K562 (cell line): Measurements from ENCODE around the gene EXOC3L2. TPM values are rescaled to one million over a fixed set of nuclear protein-coding genes. Genes with fewer than 3 reads are reported as not detected.

Experiments used
- ATAC-seq: fragments of 200-7000 bp; cut with Tn5 transposase; 3 replicates; pipeline ENCODE4 v1.9.1; 2020; ENCODE audit warnings: moderate library complexity
- BruUV-seq: library from RNA; stranded (reverse); fragments of 400-500 nt; replicated peaks from 2 replicates; lab custom pipeline; 2021; lab: Mats Ljungman, UMichigan
- CTCF ChIA-PET: fragments of 300-600 bp; formaldehyde crosslinking; extraction: SDS; loops from one replicate; lab custom pipeline; 2021; ENCODE audit warnings: low intra/inter-chr PET ratio; lab: Yijun Ruan, JAX
- POLR2A ChIA-PET: fragments of 300-600, 350-650 bp; sonication (Branson Sonifier 250); formaldehyde crosslinking; extraction: SDS; loops from one replicate; lab custom pipeline; 2021; ENCODE audit warnings: antibody characterized with exemption, inconsistent platforms; lab: Yijun Ruan, JAX
- DNase-seq, 4 experiments: peaks; one replicate each; pipeline versions ENCODE4 v3.0.0 to v3.0.0-alpha.2; 2011 to 2018; ENCODE audit warnings: low spot score in 3 of 4, mixed read lengths in 3 of 4; ENCODE audit errors: extremely low read depth in 1 of 4
- FAIRE-seq: peaks from 2 replicates; lab custom pipeline; 2011; peaks lifted over from hg19 to GRCh38; lab: Jason Lieb, UNC
- H2AFZ ChIP-seq: 2 replicates; pipeline ENCODE4 v1.6.0; 2011; ENCODE audit warnings: low read depth, low read length, control low read depth, inconsistent platforms
- H3K27ac ChIP-seq: fragments of 200-600 bp; 3 replicates; pipeline ENCODE4 v1.8.0; 2011; ENCODE audit warnings: low read depth, mild to moderate bottlenecking, control low read depth, inconsistent platforms, low read length, moderate library complexity, mixed read lengths; ENCODE audit errors: extremely low read depth
- H3K27me3 ChIP-seq, 2 experiments: fragments of 300-600 bp in 1 of 2; 2 replicates in 1 of 2; 3 replicates in 1 of 2; pipeline versions ENCODE4 v1.6.0 to v1.8.0; 2011; ENCODE audit warnings: inconsistent platforms in 2 of 2, low read length in 2 of 2, mild to moderate bottlenecking in 1 of 2, mixed read lengths in 1 of 2, moderate library complexity in 1 of 2; ENCODE audit not compliant: control insufficient read depth in 2 of 2, insufficient read depth in 2 of 2
- H3K36me3 ChIP-seq: fragments of 300-600 bp; 3 replicates; pipeline ENCODE4 v1.8.0; 2011; ENCODE audit warnings: mild to moderate bottlenecking, low read length, inconsistent platforms; ENCODE audit not compliant: control insufficient read depth, insufficient read depth
- H3K4me1 ChIP-seq, 2 experiments: fragments of 200-600 bp in 1 of 2; replicated peaks in 1 of 2; 2 replicates in 1 of 2; 3 replicates in 1 of 2; pipeline versions ENCODE4 v1.5.1 to v1.8.0; 2011; ENCODE audit warnings: inconsistent platforms in 2 of 2, low read length in 2 of 2, mild to moderate bottlenecking in 1 of 2, mixed read lengths in 1 of 2, moderate library complexity in 1 of 2; ENCODE audit not compliant: control insufficient read depth in 2 of 2, insufficient read depth in 2 of 2
- H3K4me2 ChIP-seq: 2 replicates; pipeline ENCODE4 v1.6.1; 2011; ENCODE audit warnings: low read length, control low read depth, inconsistent platforms, mixed read lengths; ENCODE audit not compliant: insufficient read depth
- H3K4me3 ChIP-seq: fragments of 200-600 bp; sonication (generic), shearing (Covaris generic); 2 replicates; pipeline ENCODE4 v1.5.1; 2016; ENCODE audit warnings: control low read depth, inconsistent platforms
- H3K79me2 ChIP-seq: fragments of 200-600 bp; 3 replicates; pipeline ENCODE4 v1.8.0; 2011; ENCODE audit warnings: low read length, inconsistent platforms; ENCODE audit not compliant: control insufficient read depth, insufficient read depth
- H3K9ac ChIP-seq, 2 experiments: 2 replicates each; pipeline versions ENCODE4 v1.6.0 to v1.6.1; 2011; ENCODE audit warnings: low read depth in 2 of 2, low read length in 2 of 2, control low read depth in 1 of 2, inconsistent platforms in 1 of 2, mild to moderate bottlenecking in 1 of 2, mixed read lengths in 1 of 2; ENCODE audit not compliant: insufficient read depth in 1 of 2
- H3K9me1 ChIP-seq: one replicate; pipeline ENCODE4 v1.6.0; 2011; ENCODE audit warnings: inconsistent platforms, mild to moderate bottlenecking, low read length, moderate library complexity; ENCODE audit not compliant: control insufficient read depth, insufficient read depth
- H3K9me3 ChIP-seq: replicated peaks from 2 replicates; pipeline ENCODE4 v1.5.1; 2011; ENCODE audit warnings: low read depth, low read length, inconsistent platforms; ENCODE audit not compliant: control insufficient read depth, insufficient read depth
- H4K20me1 ChIP-seq: replicated peaks from 2 replicates; pipeline ENCODE4 v1.6.1; 2011; ENCODE audit warnings: low read length, inconsistent platforms, mixed read lengths; ENCODE audit not compliant: control insufficient read depth, insufficient read depth
- FOXA3 ChIP-seq, 2 experiments: fragments of 450-650 bp in 1 of 2; sonication (generic) in 1 of 2; formaldehyde crosslinking; IDR thresholded peaks in 1 of 2; conservative IDR thresholded peaks in 1 of 2; 2 replicates each; pipeline versions ENCODE4 v1.4.0 to v1.8.0; 2020 to 2022; ENCODE audit warnings: mild to moderate bottlenecking in 2 of 2, missing genetic modification reagents in 1 of 2
- POLR2B ChIP-seq: fragments of 450-650 bp; IDR thresholded peaks from 2 replicates; pipeline ENCODE4 v1.6.1; 2018; ENCODE audit warnings: low read depth; ENCODE audit not compliant: partially characterized antibody
- RCOR1 ChIP-seq, 2 experiments: IDR thresholded peaks; 2 replicates each; pipeline ENCODE4 v1.6.1; 2012; ENCODE audit warnings: low read depth in 2 of 2, low read length in 2 of 2, borderline replicate concordance in 1 of 2, improper control_type of control experiment in 1 of 2
- REST ChIP-seq, 2 experiments: fragments of 450-650 bp; formaldehyde crosslinking in 1 of 2; IDR thresholded peaks; 2 replicates each; pipeline versions ENCODE4 v1.4.0 to v1.6.1; 2014 to 2020; ENCODE audit warnings: mild to moderate bottlenecking in 2 of 2, borderline replicate concordance in 1 of 2, low read depth in 1 of 2
- ZNF143 ChIP-seq: sonication (generic); formaldehyde crosslinking; IDR thresholded peaks from 2 replicates; pipeline ENCODE4 v1.9.0; 2022; ENCODE audit warnings: mild to moderate bottlenecking, missing genetic modification reagents
- ZNF830 ChIP-seq: fragments of 250-450 bp; sonication (Bioruptor Pico); IDR thresholded peaks from 2 replicates; pipeline ENCODE4 v1.5.0; 2021; ENCODE audit warnings: mild to moderate bottlenecking
- WGBS: fragments of 100-300 bp; shearing (Covaris generic); methylation state at CpG from one replicate; pipeline ENCODE4 v1.1.6; 2016; ENCODE audit warnings: low coverage, mixed read lengths; ENCODE audit not compliant: insufficient coverage; ENCODE audit errors: missing lambda C conversion rate; 5-methylcytosine and 5-hydroxymethylcytosine counted together
- in situ Hi-C: fragments of 300-500 bp; cut with MboI; formaldehyde crosslinking; loops from 4 replicates; pipeline ENCODE4 v1.15.0; 2018; ENCODE audit warnings: inconsistent platforms, mixed read lengths
- intact Hi-C: fragments of 100-400 bp; cut with micrococcal nuclease; formaldehyde crosslinking; loops from 2 replicates; pipeline ENCODE4 v1.14.2; 2022
- polyA plus RNA-seq, 8 experiments: library from polyadenylated mRNA; depleted of rRNA in 4 of 8; stranded (reverse) in 5 of 8; unstranded in 3 of 8; fragments of >200 nt; fragmentation: Nextera tagmentation in 2 of 8; fragmentation: Illumina TruSeq in 1 of 8; extraction: Ambion mirVana in 2 of 8; extraction: Trizol in 1 of 8; gene quantifications; 2 replicates each; pipeline versions ENCODE4 v1.2.1 to v1.2.3, GENCODE V29; 2011 to 2014; ENCODE audit warnings: inconsistent platforms in 1 of 8, missing spikeins in 1 of 8
- total RNA-seq, 7 experiments: library from RNA; depleted of rRNA in 6 of 7; stranded (reverse); fragments of >200 nt in 6 of 7; fragmentation: Illumina TruSeq in 2 of 7; extraction: Trizol in 2 of 7; gene quantifications; 2 replicates each; pipeline versions ENCODE4 v1.2.1 to v1.2.3, GENCODE V29; 2011 to 2021; ENCODE audit warnings: low replicate concordance in 1 of 7

The EXOC3L2 gene
- total and polyA plus RNA-seq, 9 of the 15 experiments (the other 6 are each of a cell fraction or from before 2014, with no cell fraction given) = 0.31 to 19.0 (median 2.4) TPM

- FAIRE-seq (no peak), ATAC-seq (no peak), DNase-seq (no peak)
- no peaks in the 10 kb centered on the region for H3K9me3 ChIP-seq
- no peaks in the 10 kb centered on the region for H3K79me2 ChIP-seq
- H4K20me1 ChIP-seq = no peaks in the 10 kb centered on the region
- TF ChIP-seq ZNF143 (CRISPR knock-in tag) (peak; percentile 60), FOXA3 (CRISPR knock-in tag; conservative IDR thresholded peaks at IDR 0.05 in 1 of 2, IDR thresholded peaks at IDR 0.05 in 1 of 2) (no peak)
- in situ Hi-C loops (no loop called here), intact Hi-C loops (no loop called here)
- no peak overlapping the region for H3K4me2 ChIP-seq
- H3K9ac ChIP-seq = no peak overlapping the region
- POLR2A ChIA-PET = interaction anchor here (0.7 to 2.0 kb wide), 4 partner anchors 9 to 173 kb away, joined by 3 to 6 read pairs (median 4); no protein-coding TSS in a partner anchor
- no peaks in the 10 kb centered on the region; a peak in 1 of 5 replicates for H3K4me1 ChIP-seq
- no peaks in the 10 kb centered on the region for H3K9me1 ChIP-seq
- BruUV-seq = no TSS peak
- peaks cover 13% of the 10 kb centered on the region; the same call in 2 of the 3 replicates for H3K36me3 ChIP-seq
- H3K27ac ChIP-seq = no peak overlapping the region
- no peak overlapping the region for H2AFZ ChIP-seq
- H3K27me3 ChIP-seq = no peaks in the 10 kb centered on the region
- 92% methylated on average over 1 of the region's 1 CpG for WGBS
- no peak overlapping the region for H3K4me3 ChIP-seq
- CTCF ChIA-PET = no interaction called here
Observed at GRCh38 chr19:45291834-45292233, 46.6 kb upstream of the EXOC3L2 start.

GRCh38 chr19:45290381-45290931 is 45.2 kb upstream of the EXOC3L2 start:
- Histone ChIP-seq H3K4me1 (no peaks in the 10 kb centered on the region; a peak in 1 of 5 replicates), H3K79me2 (no peaks in the 10 kb centered on the region), H3K9me3 (no peaks in the 10 kb centered on the region), H3K9ac (peak overlapping the region in 1 of 2 experiments; percentile 38; a peak in 2 of 4 replicates), H2AFZ (no peak overlapping the region), H3K27me3 (no peaks in the 10 kb centered on the region), H3K4me3 (no peak overlapping the region), H3K4me2 (no peak overlapping the region), H3K27ac (peak overlapping the region; percentile 9; the same call in 2 of the 3 replicates), H3K9me1 (peaks cover 2% of the 10 kb centered on the region), H3K36me3 (peaks cover 17% of the 10 kb centered on the region; the same call in 2 of the 3 replicates), H4K20me1 (no peaks in the 10 kb centered on the region)
- FAIRE-seq (no peak), DNase-seq (no peak), ATAC-seq (peak; percentile 42; the same call in 2 of the 3 replicates)
- ChIA-PET CTCF (no interaction called here), POLR2A (interaction anchor here (1.2 kb wide), 1 partner anchor 43 kb away, joined by 3 read pairs; no protein-coding TSS in a partner anchor)
- 77% methylated on average over 5 of the region's 6 CpGs for WGBS
- BruUV-seq = no TSS peak
- in situ Hi-C loops (no loop called here), intact Hi-C loops (no loop called here)
- no peak for TF ChIP-seq RCOR1 (IDR thresholded peaks at IDR 0.05; ENCODE audit: borderline replicate concordance in 1 of 2, low read depth in 2 of 2, low read length in 2 of 2)
- TF ChIP-seq POLR2B = no peak
- TF ChIP-seq REST (IDR thresholded peaks at IDR 0.05; ENCODE audit: borderline replicate concordance) = peak; percentile 97
- TF ChIP-seq REST (CRISPR knock-in tag; IDR thresholded peaks at IDR 0.05; ENCODE audit: low read depth) = no peak
- no peak for TF ChIP-seq ZNF830 (CRISPR knock-in tag)
